Stimulated activated CD4-positive, alpha-beta T cell treated with anti-CD3 and anti-CD28 coated beads, Interleukin-2, amount 100 ng/mL, for 24 hours (primary cell): ENCODE measurements around the gene ZNF785.
"Not testable (repeated sequence)": the region's sequence is repeated elsewhere in the genome, so short reads cannot be mapped to it uniquely, and the experiment has no call there.

Experiments used
- DNase-seq, 2 donors: peaks; one replicate each; pipeline ENCODE4 v3.0.0-alpha.2; 2020

The ZNF785 gene

DNA sequence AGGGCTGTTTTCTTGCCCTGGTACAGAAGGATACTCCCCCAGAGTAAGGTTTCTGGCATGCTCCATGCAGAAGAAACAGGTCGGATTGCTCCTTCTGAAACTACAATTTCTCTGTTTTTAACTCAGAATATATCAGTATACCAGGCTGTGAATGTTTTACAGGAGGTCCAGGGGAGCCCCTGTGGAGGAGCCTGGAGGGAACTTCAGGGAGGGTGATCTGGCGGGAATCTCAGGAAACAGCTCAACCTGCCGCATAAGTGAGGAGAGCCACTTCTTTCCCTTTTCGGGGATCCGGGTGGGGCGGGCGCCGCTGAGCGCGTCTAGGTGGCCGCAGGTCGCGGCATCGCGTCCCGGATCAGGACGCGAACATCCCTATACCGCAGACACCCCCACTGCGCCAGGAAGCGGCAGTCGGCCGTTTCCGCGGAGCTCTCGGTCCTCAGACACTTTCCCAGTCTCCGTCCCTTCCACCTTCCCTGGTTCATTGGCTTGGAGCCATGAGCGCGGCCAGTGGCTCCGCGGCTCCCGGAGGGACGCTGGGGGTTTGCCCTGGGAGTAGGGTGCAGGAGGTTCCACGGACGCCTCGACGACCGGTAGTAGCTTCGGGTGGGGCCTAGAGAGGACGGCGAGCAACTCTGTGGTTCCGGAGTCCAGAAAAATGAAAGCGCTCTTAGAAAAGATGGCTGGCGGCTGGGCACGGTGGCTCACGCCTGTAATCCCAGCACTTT is 24.2 kb downstream of the ZNF785 start:
- DNase-seq, result peak in 1 of 2 donors; percentile 40

DNA sequence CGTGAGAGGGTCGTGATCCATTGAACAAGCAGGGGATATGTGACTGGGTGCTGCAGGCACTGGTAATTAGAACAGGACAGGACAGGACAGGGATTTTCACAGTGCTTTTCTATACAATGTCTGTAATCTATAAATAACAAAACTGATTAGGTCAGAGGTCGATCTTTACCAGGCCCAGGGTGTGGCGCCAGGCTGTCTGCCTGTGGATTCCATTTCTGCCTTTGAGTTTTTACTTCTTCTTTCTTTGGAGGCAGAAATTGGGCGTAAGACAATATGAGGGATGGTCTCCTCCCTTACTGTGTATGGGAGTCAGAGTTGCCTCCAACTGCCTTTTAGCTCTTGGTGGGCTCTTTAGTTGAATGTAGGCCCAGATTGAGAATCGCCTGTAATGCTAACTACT is 25.8 kb downstream of the ZNF785 start:
- DNase-seq, result no peak

DNA sequence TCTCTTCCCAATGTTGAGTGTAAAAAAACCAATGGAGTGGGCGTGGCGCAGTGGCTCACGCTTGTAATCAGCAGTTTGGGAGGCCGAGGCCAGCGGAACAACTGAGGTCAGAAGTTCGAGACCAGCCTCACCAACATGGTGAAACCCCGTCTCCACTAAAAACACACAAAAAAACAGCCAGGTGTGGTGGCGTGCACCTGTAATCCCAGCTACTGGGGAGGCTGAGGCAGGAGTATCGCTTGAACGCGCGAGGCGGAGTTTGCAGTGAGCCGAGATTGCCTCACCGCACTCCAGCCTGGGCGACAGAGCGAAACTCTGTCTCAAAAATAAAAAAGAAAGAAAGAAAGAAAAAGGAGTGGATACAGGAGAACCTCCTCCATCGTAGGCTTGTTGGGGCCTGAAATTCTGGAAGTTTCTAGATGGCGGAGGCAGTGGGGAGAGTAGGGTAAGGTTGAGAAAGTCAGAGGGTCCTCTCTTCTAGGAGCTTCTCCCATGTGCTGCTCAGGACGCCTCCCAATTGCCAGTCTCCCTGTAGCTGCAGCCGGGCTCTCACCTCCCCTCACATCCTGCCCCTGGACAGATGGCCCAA is 26.6 kb downstream of the ZNF785 start:
- DNase-seq, result no peak

DNA sequence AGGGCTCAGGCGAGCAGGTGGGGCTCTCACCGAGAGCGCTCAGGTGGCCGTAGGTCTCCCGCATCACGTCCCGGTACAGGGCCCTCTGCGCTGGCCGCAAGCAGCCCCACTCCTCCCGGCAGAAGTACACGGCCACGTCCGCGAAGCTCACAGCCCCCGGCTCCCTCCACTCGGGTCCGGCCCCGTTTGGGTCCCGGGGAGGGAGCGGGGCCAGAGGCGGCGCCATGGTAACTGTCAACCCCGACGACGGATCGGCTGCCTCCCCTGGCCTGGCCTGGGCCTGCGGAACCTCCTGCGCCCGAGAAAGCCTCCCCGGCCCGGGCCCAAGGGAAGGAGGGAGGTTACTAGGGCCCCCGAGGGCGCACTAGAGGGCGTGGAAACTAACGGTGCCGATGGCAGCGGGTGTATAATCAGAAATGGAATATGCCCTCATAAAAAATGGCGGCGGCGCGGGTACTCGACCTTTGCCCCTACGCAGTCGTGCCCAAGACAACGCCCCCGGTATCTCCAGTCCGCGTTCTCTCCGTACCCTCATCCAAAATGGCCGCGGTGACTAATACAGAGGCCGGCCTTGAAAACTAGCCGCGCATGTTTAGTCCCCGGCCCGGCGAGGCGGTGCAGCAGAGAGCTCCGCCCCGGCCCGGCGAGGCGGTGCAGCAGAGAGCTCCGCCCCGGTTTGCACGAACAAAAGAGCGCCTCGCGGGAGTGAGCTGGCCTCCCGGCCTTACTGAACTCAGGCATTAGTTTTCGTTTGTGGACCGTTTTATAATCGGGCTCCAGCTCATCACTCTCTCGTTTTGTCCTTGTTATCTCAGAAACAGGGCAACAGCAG is 27.3 kb downstream of the ZNF785 start, which contains the start of gene ZNF764:
TSS of gene ZNF764 (minus strand) at position 418 of the 832 bp plus-strand sequence. CDS start at position 226, 192 bp downstream.
- DNase-seq, result peak; percentile 96 to 97

DNA sequence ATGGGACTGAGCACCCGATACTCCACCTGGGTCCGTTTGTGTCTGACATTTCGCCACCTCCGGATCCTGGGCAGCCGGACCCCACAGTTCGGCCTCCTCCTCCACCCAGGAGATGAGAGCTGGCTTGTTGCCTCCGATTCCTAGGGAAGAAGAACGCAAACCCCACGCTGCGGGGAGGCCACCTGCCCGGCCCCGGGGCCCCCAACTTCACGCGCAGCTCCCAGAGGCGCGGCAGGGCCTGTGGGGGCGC is 27.9 kb downstream of the ZNF785 start:
- DNase-seq, result peak; percentile 47

DNA sequence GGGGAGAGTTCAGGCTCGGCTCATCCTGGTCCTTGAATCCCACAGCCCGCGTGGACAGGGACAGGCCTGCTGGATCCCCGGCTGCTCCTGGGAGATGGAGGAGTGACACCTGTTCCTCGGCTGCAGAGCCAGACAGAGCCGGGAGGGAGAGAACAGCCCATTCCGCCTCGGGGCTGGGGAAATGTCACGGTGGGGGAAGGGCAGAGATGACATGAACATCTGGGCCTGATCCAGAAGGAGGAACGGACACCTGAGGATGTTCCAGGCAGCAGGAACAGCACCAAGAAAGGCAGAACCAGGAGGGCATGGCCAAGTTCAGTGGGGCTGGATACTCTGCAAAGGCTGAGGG is 29.4 kb downstream of the ZNF785 start:
- DNase-seq, result no peak

DNA sequence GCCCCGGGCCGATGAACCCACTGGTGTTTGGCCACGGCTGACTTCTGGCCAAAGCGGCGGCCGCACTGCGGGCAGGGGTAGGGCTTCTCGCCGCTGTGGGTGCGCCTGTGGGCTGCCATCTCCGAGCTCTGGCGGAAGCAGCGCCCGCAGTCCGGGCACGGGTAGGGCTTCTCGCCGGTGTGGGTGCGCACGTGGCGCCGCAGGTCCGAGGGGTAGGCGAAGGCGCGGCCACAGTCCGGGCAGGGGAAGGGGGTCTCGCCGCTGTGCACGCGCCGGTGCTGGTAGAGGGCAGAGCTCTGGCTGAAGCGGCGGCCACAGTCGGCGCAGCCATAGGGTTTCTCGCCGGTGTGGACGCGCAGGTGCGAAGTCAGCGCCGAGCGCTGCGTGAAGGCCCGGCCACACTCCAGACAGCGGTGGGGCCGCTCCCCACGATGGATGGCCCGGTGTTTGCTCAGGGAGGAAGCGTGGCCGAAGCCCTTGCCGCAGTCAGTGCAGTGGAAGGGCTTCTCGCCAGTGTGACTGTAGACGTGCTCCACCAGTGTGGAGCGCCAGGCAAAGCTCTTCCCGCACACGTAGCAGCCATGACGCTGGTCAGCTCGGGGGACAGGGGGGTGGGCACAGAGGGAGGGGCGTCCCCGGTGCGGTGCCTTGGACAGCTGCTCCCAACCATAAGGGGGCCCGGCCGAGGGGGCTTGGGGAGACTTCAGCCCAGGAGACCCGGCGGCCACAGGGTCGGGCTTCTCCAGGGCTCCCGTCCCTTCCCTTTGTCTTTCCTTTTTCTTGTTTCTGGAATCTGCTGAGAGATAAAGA is 30.0 kb downstream of the ZNF785 start:
- DNase-seq, result no peak

DNA sequence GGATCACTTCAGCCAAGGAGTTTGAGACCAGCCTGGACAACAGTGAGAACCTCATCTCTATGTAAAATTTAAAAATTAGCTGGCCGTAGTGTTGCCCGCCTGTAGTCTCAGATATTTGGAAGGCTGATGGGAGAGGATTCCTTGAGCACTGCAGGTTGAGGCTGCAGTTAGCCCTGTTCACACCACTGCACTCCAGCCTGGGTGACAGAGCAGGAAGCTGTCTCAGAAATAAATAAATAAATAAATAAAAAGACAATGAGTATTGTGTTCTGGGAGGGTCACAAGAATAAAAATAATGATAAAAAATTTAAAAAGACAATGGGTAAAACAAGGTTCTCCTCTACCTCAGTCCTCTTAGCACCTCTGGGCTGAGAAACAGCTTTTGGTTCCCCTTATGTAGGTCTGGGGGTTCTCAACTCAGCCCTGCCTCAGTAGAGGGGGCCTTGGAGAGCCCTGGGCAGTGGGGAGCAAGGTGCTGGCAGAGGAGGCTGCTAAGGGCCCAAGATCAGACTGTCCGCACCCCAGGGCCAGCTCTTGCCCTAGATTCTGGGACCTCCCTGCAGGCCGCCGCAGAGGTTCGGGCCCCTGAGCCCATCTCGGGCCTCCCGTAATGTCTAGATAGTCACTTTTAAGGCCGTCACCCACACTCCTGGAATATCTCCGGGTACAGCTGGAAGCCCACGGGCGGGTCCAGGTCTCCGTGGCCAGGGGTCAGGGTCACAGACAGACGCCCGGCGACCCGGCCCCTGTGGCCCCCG is 30.8 kb downstream of the ZNF785 start:
- DNase-seq, result no peak

DNA sequence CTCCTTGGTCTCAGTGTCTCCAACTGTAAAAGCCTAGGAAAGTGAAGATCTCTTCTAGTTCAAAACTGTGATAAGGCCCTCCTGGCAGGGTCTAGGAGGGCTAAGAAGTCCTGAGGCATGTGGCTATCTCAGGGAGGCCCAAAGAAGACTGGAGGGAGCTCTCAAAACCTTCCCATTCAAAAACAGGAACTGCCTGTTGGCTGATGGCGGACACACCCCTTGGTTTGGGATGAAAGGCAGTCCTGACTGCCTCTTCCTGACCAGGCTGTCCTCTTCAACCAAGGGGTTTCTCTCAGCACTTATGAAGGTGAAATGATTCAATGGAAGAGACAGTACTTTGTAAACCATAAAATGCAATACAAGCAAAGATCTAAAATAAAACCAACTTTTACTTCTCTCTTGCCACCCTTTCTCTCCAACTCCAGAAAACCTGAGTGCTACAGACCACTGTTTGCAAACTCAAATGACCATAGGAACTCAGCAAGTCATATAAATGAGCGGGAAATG is 32.1 kb downstream of the ZNF785 start:
- no peak for DNase-seq

DNA sequence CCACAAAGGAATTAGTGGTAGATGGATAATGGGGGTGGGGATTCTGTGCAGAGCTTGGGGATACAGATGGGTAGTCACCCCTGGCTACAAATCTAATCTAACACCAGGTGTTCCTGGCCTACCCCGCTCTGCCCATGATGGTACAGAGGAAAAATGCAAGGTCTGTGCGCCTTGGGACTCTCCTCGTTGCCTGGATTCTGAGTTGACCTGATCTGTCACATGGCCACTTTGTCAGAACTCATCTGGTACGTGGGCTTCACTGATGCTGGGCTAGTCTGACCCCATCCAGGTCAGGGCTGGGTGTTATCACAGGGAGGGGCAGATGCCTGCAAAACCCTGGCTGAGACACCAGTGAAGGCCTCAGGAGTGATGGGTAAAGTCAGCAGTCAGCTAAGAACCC is 32.5 kb downstream of the ZNF785 start:
- no peak for DNase-seq

DNA sequence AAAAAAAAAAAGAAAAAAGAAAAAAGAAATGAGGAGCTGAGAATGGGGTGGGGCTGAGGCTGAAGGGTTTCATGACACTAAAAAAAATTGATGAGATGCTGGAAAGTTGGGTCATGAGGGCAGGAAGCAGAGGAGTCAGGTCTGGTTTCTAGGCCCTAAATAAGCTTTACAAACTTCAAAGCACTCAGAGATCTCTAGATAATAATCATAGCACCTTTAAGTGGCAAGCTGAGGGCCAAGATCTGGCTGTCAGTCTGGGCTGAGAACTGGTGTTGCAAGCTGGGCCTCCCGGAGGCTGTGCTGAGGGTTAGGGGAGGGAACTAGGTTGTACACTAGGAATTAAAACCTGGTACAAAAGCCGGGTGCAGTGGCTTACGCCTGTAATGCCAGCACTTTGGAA is 33.7 kb downstream of the ZNF785 start:
- peak; percentile 68 to 71 for DNase-seq

DNA sequence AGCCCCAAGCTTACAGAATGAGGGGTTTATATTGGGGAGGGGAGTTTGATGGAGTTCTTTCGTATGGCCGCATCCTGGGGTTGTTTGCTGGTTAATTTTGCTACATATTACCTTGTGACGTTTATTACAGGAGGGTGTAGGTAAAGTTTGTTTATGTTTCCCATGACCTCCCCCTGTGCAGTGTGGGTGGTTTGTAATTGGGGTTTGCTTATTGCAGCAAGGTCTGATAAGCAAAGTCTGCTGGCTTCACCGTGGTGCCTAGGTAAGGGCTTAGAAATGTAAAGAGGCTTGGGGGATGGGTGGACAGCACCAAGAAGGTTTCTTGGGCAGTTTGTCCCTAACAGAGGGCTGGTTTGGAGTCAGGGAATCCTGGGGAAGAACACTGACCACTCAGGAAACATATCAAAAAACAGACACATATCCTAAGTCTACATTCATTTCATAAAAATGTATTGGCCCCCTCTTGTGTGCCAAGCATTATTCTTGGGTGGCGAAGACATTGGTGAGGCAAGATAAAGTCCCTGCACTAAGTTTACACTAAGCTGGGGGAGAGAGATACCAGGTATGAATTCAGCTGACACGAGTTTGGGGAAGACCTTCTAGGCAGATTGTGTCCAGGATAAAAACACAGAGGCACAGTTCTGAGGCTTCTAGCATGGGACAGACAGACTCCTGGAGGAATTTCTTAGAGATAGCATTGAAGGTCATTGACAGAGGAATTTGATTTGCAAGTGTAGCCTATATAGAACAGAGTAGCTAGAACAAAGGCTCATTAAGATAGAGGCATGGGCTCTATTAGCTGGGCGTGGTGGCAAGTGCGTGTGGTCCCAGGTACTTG is 36.9 kb downstream of the ZNF785 start:
- DNase-seq, result no peak

DNA sequence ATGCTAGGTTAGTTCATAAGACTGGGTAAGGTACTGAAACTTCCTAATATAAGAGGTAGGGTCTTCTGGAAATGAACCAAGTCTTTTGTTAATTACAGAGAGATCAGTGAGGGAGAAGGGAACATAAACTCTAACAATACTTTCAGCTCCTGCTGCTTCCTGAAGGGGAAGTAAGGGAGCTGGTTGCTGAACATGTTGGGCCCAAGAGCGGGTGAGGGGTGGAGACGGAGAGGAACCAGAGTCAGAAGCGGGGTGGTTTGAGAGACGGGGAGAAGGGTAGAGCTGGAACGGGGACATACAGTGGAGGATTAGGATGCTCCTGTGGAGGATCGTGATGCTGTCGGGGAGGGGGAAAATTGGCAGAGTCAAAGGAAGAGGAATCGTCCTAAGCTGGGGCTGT is 39.4 kb downstream of the ZNF785 start:
- DNase-seq, result no peak

DNA sequence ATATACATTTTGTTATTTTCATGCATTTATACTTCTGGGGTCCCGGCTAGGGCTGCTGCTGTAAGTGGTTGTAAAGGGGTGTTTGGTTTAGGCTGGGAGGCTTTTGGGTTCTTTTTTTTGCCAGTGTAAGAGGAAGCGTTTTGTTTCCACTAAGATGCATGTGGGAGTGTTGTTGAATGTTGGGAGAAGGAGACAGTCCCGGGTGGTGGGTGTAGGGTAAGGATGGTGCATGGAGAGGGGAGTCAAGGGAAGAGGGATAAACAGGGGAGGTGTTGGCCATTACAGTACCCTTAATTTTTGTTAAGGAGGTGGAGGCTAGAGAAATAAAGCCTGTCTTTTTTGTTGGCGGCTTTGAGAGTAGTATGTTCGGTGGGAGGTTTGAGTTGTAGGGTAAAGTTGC is 42.4 kb downstream of the ZNF785 start:
- no peak for DNase-seq

DNA sequence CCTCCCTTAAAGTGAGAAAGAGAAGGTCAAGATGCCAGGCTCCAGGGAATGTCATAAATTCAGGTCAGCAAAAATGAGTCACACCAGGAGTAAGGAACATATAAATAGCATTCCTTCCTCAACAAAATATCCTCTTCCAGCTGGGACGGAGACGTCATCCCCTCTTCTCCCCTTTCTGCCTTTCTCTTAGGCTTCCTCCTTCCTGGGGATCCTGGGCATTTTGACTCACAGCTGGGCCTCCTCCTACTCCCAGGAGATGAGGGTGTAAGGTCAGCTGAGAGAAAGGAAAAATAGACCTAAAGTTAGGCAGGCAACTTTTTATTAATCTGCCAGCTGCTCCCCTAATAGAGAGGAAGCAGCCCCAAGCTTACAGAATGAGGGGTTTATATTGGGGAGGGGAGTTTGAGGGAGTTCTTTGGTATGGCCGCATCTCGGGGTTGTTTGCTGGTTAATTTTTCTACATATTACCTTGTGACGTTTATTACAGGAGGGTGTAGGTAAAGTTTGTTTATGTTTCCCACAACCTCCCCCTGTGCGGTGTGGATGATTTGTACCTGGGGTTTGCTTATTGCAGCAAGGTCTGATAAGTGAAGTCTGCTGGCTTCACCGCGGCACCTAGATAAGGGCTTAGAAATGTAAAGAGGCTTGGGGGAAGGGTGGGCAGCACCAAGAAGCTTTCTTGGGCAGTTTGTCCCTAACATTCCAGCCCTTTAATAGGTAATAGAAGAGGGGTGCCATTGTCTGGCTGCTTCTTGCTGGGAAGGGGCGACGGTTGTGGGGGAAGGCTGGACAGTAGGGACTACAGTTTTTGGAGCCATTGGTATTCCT is 43.8 kb downstream of the ZNF785 start:
- DNase-seq, result no peak

DNA sequence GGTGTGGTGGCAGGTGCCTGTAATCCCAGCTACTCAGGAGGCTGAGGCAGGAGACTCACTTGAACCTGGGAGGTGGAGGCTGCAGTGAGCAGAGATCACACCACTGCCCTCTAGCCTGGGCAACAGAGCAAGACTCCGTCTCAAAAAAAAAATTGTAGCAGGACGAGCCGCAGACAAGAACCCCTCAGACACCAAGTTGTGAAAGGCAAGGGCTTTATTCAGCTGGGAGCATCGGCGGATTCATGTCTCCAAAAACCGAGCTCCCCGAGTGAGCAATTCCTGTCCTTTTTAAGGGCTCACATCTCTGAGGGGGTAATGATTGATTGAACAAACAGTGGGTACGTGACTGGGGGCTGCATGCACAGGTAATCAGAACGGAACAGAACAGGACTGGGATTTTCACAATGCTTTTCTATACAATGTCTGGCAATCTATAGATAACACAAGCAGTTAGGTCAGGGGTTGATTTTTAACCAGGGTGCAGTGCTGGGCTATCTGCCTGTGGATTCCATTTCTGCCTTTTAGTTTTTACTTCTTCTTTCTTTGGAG is 44.5 kb downstream of the ZNF785 start:
- DNase-seq, result not testable (repeated sequence)

DNA sequence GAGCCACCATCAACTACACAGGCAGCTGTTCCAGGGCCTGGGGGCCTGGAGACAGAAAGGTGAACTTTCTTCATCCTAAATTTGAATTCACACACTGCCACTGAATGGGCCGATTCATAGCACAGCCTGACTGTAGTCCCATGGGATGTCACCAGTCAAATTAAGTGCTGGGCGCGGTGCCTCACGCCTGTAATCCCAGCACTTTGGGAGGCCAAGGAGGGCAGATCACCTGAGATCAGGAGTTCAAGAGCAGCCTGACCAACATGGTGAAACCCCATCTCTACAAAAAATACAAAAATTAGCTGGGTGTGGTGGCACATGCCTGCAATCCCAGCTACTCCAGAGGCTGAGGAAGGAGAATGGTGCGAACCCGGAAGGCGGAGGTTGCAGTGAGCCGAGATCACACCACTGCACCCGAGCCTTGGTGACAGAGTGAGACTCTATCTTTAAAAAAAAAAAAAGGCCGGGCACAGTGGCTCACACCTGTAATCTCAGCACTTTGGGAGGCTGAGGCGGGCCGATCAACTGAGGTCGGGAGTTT is 45.4 kb downstream of the ZNF785 start:
- not testable (repeated sequence) for DNase-seq

DNA sequence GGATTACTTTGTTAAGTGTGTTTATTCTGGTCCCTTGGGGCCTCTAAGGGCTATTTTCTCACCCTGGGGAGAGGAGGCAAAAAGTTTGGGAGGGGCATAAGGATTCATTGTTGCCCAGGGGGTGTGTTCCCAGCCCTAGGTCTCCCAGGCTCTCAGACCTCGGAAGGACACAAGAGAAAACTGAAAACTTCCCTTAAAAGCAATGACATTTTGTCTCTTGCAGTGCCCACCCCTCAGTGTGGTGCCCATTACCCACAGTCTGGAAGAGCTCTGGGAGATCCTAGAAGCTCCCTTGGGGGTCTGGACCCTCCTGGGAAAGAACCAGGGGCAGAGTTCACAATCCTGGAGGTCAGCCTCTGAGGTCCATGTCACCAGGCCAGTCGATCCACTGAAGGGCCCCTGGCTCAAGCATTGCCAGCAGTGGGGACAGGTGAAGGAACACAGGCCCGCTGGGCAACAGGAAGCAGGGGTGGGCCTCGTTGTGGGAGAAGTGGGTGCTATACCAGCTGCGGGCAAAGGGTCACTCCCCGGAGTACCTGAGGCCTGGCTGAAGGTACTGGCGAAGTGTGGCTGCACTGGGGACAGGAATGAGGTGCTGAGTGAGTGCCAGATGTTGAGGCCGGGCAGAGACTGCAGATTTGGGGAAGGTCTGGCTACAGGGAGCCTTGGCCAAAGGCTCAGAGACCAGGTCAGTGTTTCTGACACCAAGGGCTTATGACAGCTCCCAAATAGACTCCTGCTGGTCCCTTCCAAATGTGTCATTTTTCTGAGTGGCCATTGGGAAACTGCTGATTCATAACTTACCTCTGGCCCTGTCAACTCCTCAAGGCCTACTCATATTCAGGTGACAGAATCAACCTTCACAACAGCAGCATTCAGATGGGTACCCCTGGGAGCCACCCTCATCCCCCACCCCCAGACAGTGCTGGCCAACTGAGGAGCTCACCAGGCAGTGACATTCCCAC is 46.2 kb downstream of the ZNF785 start:
- no peak for DNase-seq
